ENCODE data around the gene TSPAN11.
"Not testable (repeated sequence)": the region's sequence is repeated elsewhere in the genome, so short reads cannot be mapped to it uniquely, and the experiment has no call there.

Gene TSPAN11

DNA sequence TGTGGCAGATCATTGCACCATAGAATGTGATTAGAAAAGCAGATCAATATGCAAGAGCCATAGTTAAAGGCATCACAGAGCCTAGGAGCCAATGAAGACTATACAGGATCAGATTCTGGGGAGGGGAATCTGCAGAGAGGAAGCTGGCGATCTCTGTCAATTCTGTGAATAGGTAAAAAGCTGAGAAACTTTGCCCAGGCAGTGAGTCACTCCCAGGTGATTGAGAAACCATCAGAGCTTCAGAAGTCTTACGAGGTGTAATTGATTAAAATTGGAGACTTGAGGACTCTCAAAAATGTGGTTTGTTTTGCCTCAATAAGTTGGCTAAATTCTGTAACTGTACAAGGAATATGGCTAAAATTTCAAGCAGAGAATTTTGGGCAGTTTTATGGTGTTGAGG lies 41.7 kb upstream of the TSPAN11 start:
- TF ChIP-seq, protein P1, sequence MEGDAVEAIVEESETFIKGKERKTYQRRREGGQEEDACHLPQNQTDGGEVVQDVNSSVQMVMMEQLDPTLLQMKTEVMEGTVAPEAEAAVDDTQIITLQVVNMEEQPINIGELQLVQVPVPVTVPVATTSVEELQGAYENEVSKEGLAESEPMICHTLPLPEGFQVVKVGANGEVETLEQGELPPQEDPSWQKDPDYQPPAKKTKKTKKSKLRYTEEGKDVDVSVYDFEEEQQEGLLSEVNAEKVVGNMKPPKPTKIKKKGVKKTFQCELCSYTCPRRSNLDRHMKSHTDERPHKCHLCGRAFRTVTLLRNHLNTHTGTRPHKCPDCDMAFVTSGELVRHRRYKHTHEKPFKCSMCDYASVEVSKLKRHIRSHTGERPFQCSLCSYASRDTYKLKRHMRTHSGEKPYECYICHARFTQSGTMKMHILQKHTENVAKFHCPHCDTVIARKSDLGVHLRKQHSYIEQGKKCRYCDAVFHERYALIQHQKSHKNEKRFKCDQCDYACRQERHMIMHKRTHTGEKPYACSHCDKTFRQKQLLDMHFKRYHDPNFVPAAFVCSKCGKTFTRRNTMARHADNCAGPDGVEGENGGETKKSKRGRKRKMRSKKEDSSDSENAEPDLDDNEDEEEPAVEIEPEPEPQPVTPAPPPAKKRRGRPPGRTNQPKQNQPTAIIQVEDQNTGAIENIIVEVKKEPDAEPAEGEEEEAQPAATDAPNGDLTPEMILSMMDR (IDR thresholded peaks at IDR 0.05; ENCODE audit: low read depth, low read length, missing control alignments) = no peak
- no peak for DNase-seq (ENCODE audit: extremely low read depth, low read depth)

DNA sequence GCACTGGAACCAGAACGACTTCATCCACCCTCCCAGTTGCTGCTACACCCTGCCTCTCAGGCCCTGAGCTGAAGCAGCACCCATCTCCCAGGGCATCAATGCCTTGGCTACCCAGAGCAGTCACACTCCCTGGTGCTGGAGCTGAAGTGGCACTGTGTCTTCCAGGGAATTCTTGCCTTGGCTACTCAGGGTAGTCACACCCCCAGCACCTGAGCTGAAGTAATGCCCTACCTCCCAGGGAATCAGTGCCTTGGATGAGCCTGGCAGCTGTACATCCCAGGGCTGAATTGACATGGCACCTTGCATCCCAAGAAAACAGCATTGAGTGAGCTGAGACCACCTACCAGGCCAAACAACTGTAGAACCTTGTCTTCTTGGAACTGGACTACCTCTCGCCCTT lies 41.2 kb upstream of the TSPAN11 start:
- no peak overlapping the region for H3K4me3 ChIP-seq (replicated peaks; ENCODE audit: low read depth, low read length)
- TF ChIP-seq, protein P1 (IDR thresholded peaks at IDR 0.05; ENCODE audit: low read depth, low read length, missing control alignments) = no peak
- DNase-seq (ENCODE audit: extremely low read depth, low read depth) = no peak

More for the DNA sequence above, 41.7 kb upstream of the TSPAN11 start:
- H3K4me3 ChIP-seq (replicated peaks; ENCODE audit: low read depth, low read length) = no peak overlapping the region

DNA sequence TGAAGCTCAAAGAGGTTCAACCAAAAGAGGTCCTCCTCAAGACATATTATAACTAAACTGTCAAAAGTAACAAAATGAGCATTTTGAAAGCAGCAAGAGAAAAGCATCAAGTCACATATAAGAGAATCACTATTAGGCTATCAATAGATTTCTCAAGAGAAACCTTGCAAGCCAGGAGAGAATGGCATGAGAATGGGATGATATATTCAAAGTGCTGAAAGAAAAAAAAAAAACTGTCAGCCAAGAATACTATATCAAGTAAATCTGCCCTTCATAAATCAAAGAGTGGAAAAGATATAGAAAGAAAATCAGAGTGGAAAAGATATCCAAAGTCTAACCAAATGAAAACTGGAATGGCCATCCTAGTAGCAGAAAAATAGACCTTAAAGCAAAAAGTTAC lies 39.3 kb upstream of the TSPAN11 start:
- no peak for DNase-seq (ENCODE audit: extremely low read depth, low read depth)
- TF ChIP-seq, protein P1 (IDR thresholded peaks at IDR 0.05; ENCODE audit: low read depth, low read length, missing control alignments) = no peak
- no peak overlapping the region for H3K4me3 ChIP-seq (replicated peaks; ENCODE audit: low read depth, low read length)

DNA sequence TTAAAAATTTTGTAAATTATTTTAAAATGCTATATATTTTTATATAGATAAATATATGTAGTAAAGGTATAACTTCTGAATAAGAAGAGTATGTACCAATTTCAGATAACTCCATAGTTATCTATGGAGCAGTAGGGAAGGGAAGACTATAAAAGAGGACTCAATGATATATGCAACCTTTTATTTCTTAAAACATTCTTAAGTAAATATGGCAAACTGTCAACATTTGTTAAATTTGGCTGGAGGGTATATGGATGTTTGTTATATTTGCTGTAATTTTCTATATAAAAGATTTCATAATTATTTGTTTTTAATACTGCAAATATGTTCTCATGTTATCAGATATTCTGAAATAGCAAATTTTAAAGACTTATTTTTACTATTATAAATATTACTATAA lies 38.3 kb upstream of the TSPAN11 start:
- TF ChIP-seq, protein P1 (IDR thresholded peaks at IDR 0.05; ENCODE audit: low read depth, low read length, missing control alignments) = no peak
- no peak overlapping the region for H3K4me3 ChIP-seq (replicated peaks; ENCODE audit: low read depth, low read length)
- no peak for DNase-seq (ENCODE audit: extremely low read depth, low read depth)

DNA sequence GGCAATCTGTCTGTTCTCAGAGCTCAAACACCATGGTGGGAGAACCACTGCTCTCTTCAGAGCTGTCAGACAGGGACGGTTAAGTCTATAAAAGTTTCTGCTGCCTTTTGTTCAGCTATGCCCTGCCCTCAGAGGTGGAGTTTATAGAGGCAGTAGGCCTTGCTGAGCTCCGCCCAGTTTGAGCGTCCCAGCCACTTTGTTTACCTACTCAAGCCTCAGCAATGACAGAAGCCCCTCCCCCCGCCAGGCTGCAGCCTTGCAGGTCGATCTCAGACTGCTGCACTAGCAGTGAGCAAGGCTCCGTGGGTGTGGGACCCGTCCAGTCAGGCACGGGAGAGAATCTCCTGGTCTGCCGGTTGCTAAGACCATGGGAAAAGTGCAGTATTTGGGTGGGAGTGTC lies 32.0 kb upstream of the TSPAN11 start:
- not testable (repeated sequence) for H3K4me3 ChIP-seq (replicated peaks; ENCODE audit: low read depth, low read length); DNase-seq (ENCODE audit: extremely low read depth, low read depth)

DNA sequence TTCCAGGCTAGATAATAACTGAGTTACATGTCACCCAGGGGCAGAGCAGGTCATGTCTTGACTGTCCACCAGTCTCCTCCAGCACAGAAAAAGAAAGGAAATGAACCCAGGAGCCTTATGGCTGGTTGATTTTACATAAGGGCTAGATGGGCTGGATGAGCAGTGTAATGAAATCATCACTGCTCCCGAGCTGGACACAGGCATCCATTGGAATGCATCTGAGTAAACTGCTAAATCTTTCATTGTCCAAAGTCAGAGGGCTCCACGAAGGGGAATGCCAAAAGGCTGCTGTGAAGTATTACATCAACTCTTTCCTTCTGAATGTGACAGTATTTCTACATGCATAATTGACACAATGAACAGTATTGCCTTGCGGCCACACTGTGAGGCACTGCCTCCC lies 30.1 kb upstream of the TSPAN11 start:
- DNase-seq (ENCODE audit: extremely low read depth, low read depth) = no peak
- no peak overlapping the region for H3K4me3 ChIP-seq (replicated peaks; ENCODE audit: low read depth, low read length)
- TF ChIP-seq, protein P1 (IDR thresholded peaks at IDR 0.05; ENCODE audit: low read depth, low read length, missing control alignments) = no peak

DNA sequence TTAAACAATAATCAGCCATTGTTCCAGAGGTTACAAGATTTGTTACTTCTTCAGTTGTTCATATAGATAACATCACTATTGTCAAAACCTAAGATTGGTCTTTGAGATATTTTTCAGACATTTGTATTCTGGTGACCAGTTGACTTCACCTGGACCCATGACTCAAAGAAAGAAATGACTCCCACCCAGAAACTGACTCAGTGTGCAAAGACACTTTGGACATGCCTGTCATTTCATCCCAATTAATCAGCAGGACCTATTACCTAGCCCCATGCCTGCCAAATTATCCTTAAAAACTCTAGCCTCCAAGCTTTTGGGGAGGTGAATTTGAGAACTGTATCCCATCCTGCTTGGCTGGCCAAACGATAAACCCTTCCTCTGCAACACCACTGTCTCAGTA lies 27.7 kb upstream of the TSPAN11 start:
- H3K4me3 ChIP-seq (replicated peaks; ENCODE audit: low read depth, low read length) = no peak overlapping the region
- TF ChIP-seq, protein P1 (IDR thresholded peaks at IDR 0.05; ENCODE audit: low read depth, low read length, missing control alignments) = no peak
- no peak for DNase-seq (ENCODE audit: extremely low read depth, low read depth)

Measured in HFF-Myc (cell line).